PC-3 (cell line): ENCODE results near the gene MAST3.

Source experiments
- EZH2 ChIP-seq: fragments of 300-600 bp; sonication (generic); IDR thresholded peaks from one replicate; pipeline ENCODE4 v1.6.1; 2017; ENCODE audit warnings: antibody characterized with exemption, mild to moderate bottlenecking, low read length; ENCODE audit not compliant: unreplicated experiment
- TF ChIP-seq, protein P1 (sequence below): fragments of 300-600 bp; sonication (generic); conservative IDR thresholded peaks from 2 replicates; pipeline ENCODE4 v1.5.1; 2017; ENCODE audit warnings: antibody characterized with exemption, low read depth, mild to moderate bottlenecking, low read length

DNA sequence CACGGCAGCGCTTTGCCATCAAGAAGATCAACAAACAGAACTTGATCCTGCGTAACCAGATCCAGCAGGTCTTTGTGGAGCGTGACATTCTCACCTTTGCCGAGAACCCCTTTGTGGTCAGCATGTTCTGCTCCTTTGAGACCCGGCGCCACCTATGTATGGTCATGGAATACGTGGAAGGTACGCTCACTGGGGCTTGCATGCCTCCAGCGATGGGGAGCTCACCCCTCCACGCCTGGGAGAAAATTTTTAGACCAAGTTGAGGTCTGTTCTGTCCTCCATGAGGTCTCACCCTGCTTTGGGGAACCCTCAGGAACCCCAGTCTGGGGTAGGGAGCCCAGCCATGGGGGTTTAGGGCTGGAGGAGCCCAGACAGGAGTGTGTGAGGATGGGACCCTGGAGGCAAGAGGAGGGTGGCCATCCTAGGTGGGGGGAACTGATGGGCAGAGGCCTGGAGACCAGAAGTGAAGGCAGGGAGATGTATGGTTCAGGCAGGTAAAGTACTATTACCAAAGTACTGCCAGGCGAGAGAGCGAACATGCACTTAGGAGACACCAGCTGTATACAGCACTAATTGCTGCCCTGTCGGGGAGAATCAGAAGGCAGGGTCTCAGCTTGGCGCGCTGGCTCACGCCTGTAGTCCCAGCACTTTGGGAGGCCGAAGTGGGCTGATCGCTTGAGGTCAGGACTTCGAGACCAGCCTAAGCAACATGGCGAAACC, 33.1 kb downstream of the MAST3 start:
- TF ChIP-seq EZH2, result no peak
- TF ChIP-seq, protein P1, sequence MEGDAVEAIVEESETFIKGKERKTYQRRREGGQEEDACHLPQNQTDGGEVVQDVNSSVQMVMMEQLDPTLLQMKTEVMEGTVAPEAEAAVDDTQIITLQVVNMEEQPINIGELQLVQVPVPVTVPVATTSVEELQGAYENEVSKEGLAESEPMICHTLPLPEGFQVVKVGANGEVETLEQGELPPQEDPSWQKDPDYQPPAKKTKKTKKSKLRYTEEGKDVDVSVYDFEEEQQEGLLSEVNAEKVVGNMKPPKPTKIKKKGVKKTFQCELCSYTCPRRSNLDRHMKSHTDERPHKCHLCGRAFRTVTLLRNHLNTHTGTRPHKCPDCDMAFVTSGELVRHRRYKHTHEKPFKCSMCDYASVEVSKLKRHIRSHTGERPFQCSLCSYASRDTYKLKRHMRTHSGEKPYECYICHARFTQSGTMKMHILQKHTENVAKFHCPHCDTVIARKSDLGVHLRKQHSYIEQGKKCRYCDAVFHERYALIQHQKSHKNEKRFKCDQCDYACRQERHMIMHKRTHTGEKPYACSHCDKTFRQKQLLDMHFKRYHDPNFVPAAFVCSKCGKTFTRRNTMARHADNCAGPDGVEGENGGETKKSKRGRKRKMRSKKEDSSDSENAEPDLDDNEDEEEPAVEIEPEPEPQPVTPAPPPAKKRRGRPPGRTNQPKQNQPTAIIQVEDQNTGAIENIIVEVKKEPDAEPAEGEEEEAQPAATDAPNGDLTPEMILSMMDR, result no peak
